HCT116 (cell line): ENCODE results near the gene PIP4K2C. TPM values are rescaled to one million over a fixed set of nuclear protein-coding genes. Genes with fewer than 3 reads are reported as not detected.

Experiments
- ATAC-seq: fragments of 200-7000 bp; cut with Tn5 transposase; 2 replicates; pipeline ENCODE4 v1.9.1; 2020; ENCODE audit warnings: mild to moderate bottlenecking, moderate library complexity
- BruUV-seq: library from RNA; stranded (reverse); fragments of 400-500 nt; replicated peaks from 2 replicates; lab custom pipeline; 2021; lab: Mats Ljungman, UMichigan
- CTCF ChIA-PET: fragments of 300-600 bp; sonication (Branson Sonifier 250); formaldehyde crosslinking; loops from one replicate; lab custom pipeline; 2021; ENCODE audit warnings: antibody characterized with exemption; lab: Charles Lee
- POLR2A ChIA-PET: fragments of 300-600, 350-600 bp; sonication (Branson Sonifier 250); formaldehyde crosslinking; loops from one replicate; lab custom pipeline; 2021; ENCODE audit warnings: antibody characterized with exemption; lab: Charles Lee
- RAD21 ChIA-PET, 2 experiments: fragments of 300-600 bp; sonication (Branson Sonifier 250); formaldehyde crosslinking; loops; one replicate each; lab custom pipeline; 2023; ENCODE audit warnings: low total read pairs in 2 of 2; ENCODE audit not compliant: uncharacterized antibody in 2 of 2, unreplicated experiment in 2 of 2, low non-redundant PET in 1 of 2; lab: Charles Lee
- DNase-seq: peaks from one replicate; pipeline ENCODE4 v3.0.0-alpha.2; 2010; ENCODE audit warnings: low read depth, low spot score
- H2AFZ ChIP-seq: fragments of 200-600 bp; shearing (Covaris generic), sonication (generic); 2 replicates; pipeline ENCODE4 v1.6.1; 2017; ENCODE audit warnings: low read depth, mixed run types, mixed read lengths, antibody characterized with exemption, low read length; ENCODE audit not compliant: poor library complexity, severe bottlenecking
- H3K27ac ChIP-seq: 2 replicates; pipeline ENCODE4 v1.5.1; 2012; ENCODE audit warnings: low read depth, low read length
- H3K27me3 ChIP-seq: fragments of 200-600 bp; sonication (generic); 2 replicates; pipeline ENCODE4 v1.6.1; 2016; ENCODE audit warnings: mixed run types, low read length, mixed read lengths; ENCODE audit not compliant: insufficient read depth
- H3K36me3 ChIP-seq, 2 experiments: fragments of 200-500 bp in 1 of 2; fragments of 200-600 bp in 1 of 2; sonication (Bioruptor generic) in 1 of 2; sonication (generic) in 1 of 2; 2 replicates each; pipeline versions ENCODE4 v1.5.1 to v1.6.1; 2014 to 2016; ENCODE audit warnings: low read length in 2 of 2, inconsistent platforms in 1 of 2, mixed read lengths in 1 of 2, mixed run types in 1 of 2; ENCODE audit not compliant: insufficient read depth in 2 of 2, control insufficient read depth in 1 of 2
- H3K4me1 ChIP-seq, 2 experiments: fragments of 200-600 bp in 1 of 2; sonication (generic) in 1 of 2; 2 replicates each; pipeline versions ENCODE4 v1.5.1 to v1.6.1; 2012 to 2017; ENCODE audit warnings: low read length in 2 of 2, inconsistent platforms in 1 of 2, mild to moderate bottlenecking in 1 of 2, mixed read lengths in 1 of 2, mixed run types in 1 of 2, moderate library complexity in 1 of 2; ENCODE audit not compliant: insufficient read depth in 2 of 2, control insufficient read depth in 1 of 2
- H3K4me2 ChIP-seq: fragments of 200-600 bp; sonication (generic); 2 replicates; pipeline ENCODE4 v1.6.1; 2017; ENCODE audit warnings: mixed run types, low read length, mixed read lengths
- H3K4me3 ChIP-seq, 2 experiments: fragments of 200-600 bp in 1 of 2; sonication (generic) in 1 of 2; replicated peaks in 1 of 2; 2 replicates each; pipeline ENCODE4 v1.5.1; 2011 to 2016; ENCODE audit warnings: low read length in 2 of 2, control low read depth in 1 of 2, low read depth in 1 of 2, mild to moderate bottlenecking in 1 of 2, mixed read lengths in 1 of 2, mixed run types in 1 of 2
- H3K79me2 ChIP-seq: fragments of 200-600 bp; sonication (generic); 2 replicates; pipeline ENCODE4 v1.6.1; 2017; ENCODE audit warnings: mild to moderate bottlenecking, mixed run types, low read length, moderate library complexity, mixed read lengths; ENCODE audit not compliant: insufficient read depth
- H3K9ac ChIP-seq: fragments of 200-600 bp; sonication (generic); 2 replicates; pipeline ENCODE4 v1.6.1; 2016; ENCODE audit warnings: low read length, mixed read lengths
- H3K9me2 ChIP-seq: fragments of 200-600 bp; sonication (generic), shearing (Covaris generic); 2 replicates; pipeline ENCODE4 v1.6.1; 2017; ENCODE audit warnings: mixed run types, mild to moderate bottlenecking, moderate library complexity; ENCODE audit not compliant: insufficient read depth
- H3K9me3 ChIP-seq, 2 experiments: fragments of 200-500 bp in 1 of 2; fragments of 200-600 bp in 1 of 2; sonication (Bioruptor generic) in 1 of 2; sonication (generic) in 1 of 2; 2 replicates each; pipeline ENCODE4 v1.6.1; 2014 to 2017; ENCODE audit warnings: low read length in 2 of 2, mixed read lengths in 2 of 2, inconsistent platforms in 1 of 2, low read depth in 1 of 2, mild to moderate bottlenecking in 1 of 2, mixed run types in 1 of 2, moderate library complexity in 1 of 2; ENCODE audit not compliant: control insufficient read depth in 1 of 2, insufficient read depth in 1 of 2
- H4K20me1 ChIP-seq: fragments of 200-600 bp; sonication (generic), shearing (Covaris generic); 2 replicates; pipeline ENCODE4 v1.6.1; 2017; ENCODE audit warnings: mixed run types, mild to moderate bottlenecking, moderate library complexity; ENCODE audit not compliant: insufficient read depth
- CTCF ChIP-seq, 3 experiments: fragments of 200-600 bp in 1 of 3; sonication (generic) in 1 of 3; IDR thresholded peaks in 2 of 3; conservative IDR thresholded peaks in 1 of 3; 2 replicates each; pipeline ENCODE4 v1.5.1; 2012 to 2017; ENCODE audit warnings: low read depth in 2 of 3, low read length in 2 of 3, antibody characterized with exemption in 1 of 3, borderline replicate concordance in 1 of 3, control low read depth in 1 of 3, mild to moderate bottlenecking in 1 of 3, mixed read lengths in 1 of 3, mixed run types in 1 of 3, moderate library complexity in 1 of 3; ENCODE audit not compliant: insufficient read depth in 1 of 3
- ELF1 ChIP-seq: IDR thresholded peaks from 2 replicates; pipeline ENCODE4 v1.6.1; 2012; ENCODE audit warnings: low read depth, borderline replicate concordance
- EZH2 ChIP-seq: fragments of 200-600 bp; sonication (generic); IDR thresholded peaks from 2 replicates; pipeline ENCODE4 v1.6.1; 2017; ENCODE audit warnings: antibody characterized with exemption, mixed run types
- POLR2A ChIP-seq: IDR thresholded peaks from 2 replicates; pipeline ENCODE4 v1.7.0; 2011; ENCODE audit warnings: borderline replicate concordance; ENCODE audit not compliant: insufficient read depth, insufficient read length; ENCODE audit errors: extremely low read depth
- REST ChIP-seq: IDR thresholded peaks from 2 replicates; pipeline ENCODE4 v1.6.1; 2012; ENCODE audit warnings: low read depth
- SIN3A ChIP-seq: IDR thresholded peaks from 2 replicates; pipeline ENCODE4 v1.6.1; 2012; ENCODE audit warnings: low read depth
- SP1 ChIP-seq: IDR thresholded peaks from 2 replicates; pipeline ENCODE4 v1.6.1; 2012; ENCODE audit warnings: low read depth
- SRF ChIP-seq: IDR thresholded peaks from 2 replicates; pipeline ENCODE4 v1.6.1; 2012; ENCODE audit warnings: low read depth
- intact Hi-C: fragments of 100-400 bp; cut with micrococcal nuclease; formaldehyde crosslinking; loops from 2 replicates; pipeline ENCODE4 v1.10.0; 2022
- total RNA-seq: library from RNA; stranded (reverse); gene quantifications from one replicate; pipeline ENCODE4 v1.2.1, GENCODE V29; 2021; ENCODE audit not compliant: unreplicated experiment
- TF ChIP-seq, protein P1 (sequence below): IDR thresholded peaks from 2 replicates; pipeline ENCODE4 v1.6.1; 2012
- TF ChIP-seq, protein P2 (sequence below): IDR thresholded peaks from 2 replicates; pipeline ENCODE4 v1.6.1; 2012

Gene PIP4K2C
- total RNA-seq, 1 experiment from 2014 or later = 38.4 TPM

GRCh38 chr12:57603815-57604453 is 12.9 kb downstream of the PIP4K2C start:
- peaks cover 2 to 6% of the 10 kb centered on the region in 2 experiments; a peak in 2 of 4 replicates for H3K4me1 ChIP-seq
- intact Hi-C loops = no loop called here
- H4K20me1 ChIP-seq = no peaks in the 10 kb centered on the region
- TF ChIP-seq, protein P1, sequence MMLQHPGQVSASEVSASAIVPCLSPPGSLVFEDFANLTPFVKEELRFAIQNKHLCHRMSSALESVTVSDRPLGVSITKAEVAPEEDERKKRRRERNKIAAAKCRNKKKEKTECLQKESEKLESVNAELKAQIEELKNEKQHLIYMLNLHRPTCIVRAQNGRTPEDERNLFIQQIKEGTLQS = no peak
- no peak for TF ChIP-seq POLR2A
- no peak overlapping the region for H2AFZ ChIP-seq
- no peaks in the 10 kb centered on the region for H3K27me3 ChIP-seq
- H3K79me2 ChIP-seq = no peaks in the 10 kb centered on the region
- no peaks in the 10 kb centered on the region for H3K9me2 ChIP-seq
- ChIA-PET POLR2A (no interaction called here), CTCF (interaction anchor here (1.7 kb wide), 1 partner anchor 20 kb away, joined by 5 read pairs; no protein-coding TSS in a partner anchor), RAD21 (no interaction called here)
- ATAC-seq (no peak), DNase-seq (no peak)
- no peak overlapping the region for H3K9ac ChIP-seq
- no peak overlapping the region for H3K4me3 ChIP-seq
- BruUV-seq = no TSS peak
- H3K27ac ChIP-seq = no peak overlapping the region
- H3K36me3 ChIP-seq = peaks cover 11 to 12% of the 10 kb centered on the region in 2 experiments; a peak in 3 of 4 replicates
- H3K9me3 ChIP-seq = no peaks in the 10 kb centered on the region
- no peak overlapping the region for H3K4me2 ChIP-seq

DNA sequence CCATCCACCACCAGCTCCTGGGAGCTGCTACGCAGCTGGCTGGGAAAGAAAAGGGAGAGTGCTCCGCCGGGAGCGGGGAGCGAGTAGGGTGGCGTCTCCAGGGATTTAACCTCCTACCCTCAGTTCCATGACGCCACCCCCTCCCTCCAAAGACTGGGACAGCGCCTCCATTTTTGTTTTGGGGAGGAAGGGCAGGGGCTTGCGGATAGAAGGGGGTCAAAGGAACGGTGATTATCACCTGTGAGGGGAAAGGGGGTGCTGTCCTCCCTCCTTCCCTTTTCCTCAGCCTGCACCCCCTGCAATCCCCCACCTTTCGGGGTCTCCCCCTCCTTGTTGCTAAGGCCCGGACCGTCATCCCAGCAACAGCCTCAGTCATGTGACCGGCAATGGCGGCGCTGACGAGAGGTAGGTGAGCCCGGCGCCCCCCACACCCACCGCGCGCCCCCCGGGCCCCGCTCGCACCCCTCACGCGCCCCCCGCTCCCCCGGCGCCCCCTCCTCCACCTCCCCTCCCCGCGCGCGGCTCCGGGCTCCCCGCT is 13.5 kb downstream of the PIP4K2C start, which contains the start of gene DTX3:
Gene DTX3, plus strand, starts transcription at position 371 of the 538 bp plus-strand sequence. CDS start 1,694 bp downstream, outside the sequence.
- H3K9me3 ChIP-seq = no peaks in the 10 kb centered on the region
- ChIA-PET CTCF (interaction anchor here (1.7 kb wide), 1 partner anchor 21 kb away, joined by 5 read pairs; no protein-coding TSS in a partner anchor), RAD21 (no interaction called here), POLR2A (no interaction called here)
- H3K4me3 ChIP-seq = no peak within 1 kb of the TSS
- no peak for ATAC-seq
- H3K4me2 ChIP-seq = no peak within 1 kb of the TSS
- no peaks in the 10 kb centered on the region for H4K20me1 ChIP-seq
- no TSS peak for BruUV-seq
- H3K9me2 ChIP-seq = no peaks in the 10 kb centered on the region
- intact Hi-C loops = no loop called here
- no peaks in the 10 kb centered on the region for H3K27me3 ChIP-seq
- H3K4me1 ChIP-seq = peaks cover 2 to 6% of the 10 kb centered on the region in 2 experiments; a peak in 2 of 4 replicates
- H3K9ac ChIP-seq = no peak within 1 kb of the TSS
- no peak within 1 kb of the TSS for H2AFZ ChIP-seq
- peaks cover 8 to 12% of the 10 kb centered on the region in 2 experiments; a peak in 2 of 4 replicates for H3K36me3 ChIP-seq
- DNase-seq = no peak
- H3K79me2 ChIP-seq = no peaks in the 10 kb centered on the region
- H3K27ac ChIP-seq = no peak within 1 kb of the TSS
- TF ChIP-seq SRF = no peak
- TF ChIP-seq SIN3A = no peak
- no peak for TF ChIP-seq ELF1
- no peak for TF ChIP-seq POLR2A
- TF ChIP-seq, protein P2, sequence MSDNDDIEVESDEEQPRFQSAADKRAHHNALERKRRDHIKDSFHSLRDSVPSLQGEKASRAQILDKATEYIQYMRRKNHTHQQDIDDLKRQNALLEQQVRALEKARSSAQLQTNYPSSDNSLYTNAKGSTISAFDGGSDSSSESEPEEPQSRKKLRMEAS = no peak
- no peak for TF ChIP-seq CTCF (IDR thresholded peaks at IDR 0.05 in 2 of 3, conservative IDR thresholded peaks at IDR 0.05 in 1 of 3; ENCODE audit: borderline replicate concordance in 1 of 3, insufficient read depth in 1 of 3, low read depth in 2 of 3, low read length in 2 of 3)
- no peak for TF ChIP-seq REST
- no peak for TF ChIP-seq EZH2
- no peak for TF ChIP-seq SP1
